Measurements from ENCODE around the gene CTNNA2.

The CTNNA2 gene

DNA sequence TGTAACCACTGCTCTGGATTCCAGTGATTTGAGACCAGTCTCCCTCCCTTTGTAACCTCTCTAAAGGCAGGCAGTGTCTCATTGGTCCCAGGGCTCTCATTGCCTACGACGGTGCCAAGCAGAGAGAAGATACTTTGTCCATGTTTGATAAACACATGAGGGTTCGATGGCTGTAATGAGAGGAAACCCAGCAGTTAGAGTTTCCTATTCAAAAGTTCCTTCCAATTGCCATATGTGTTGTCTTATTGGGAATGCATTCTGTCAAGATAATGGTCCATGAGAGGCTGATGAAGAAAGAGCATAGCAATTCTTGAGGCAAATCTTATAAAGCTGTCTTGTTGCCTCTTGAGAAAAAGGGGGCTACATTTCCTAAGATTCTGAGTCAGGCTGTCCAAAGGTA, 499.2 kb downstream of the CTNNA2 start:
- Histone ChIP-seq H2AK5ac (ENCODE audit: low read length, severe bottlenecking) (no peak overlapping the region), H2BK5ac (ENCODE audit: low read depth, low read length, poor library complexity, severe bottlenecking) (no peak overlapping the region), H4K91ac (ENCODE audit: low read length) (no peak overlapping the region), H3K23ac (ENCODE audit: low read length in 2 of 2) (no peak overlapping the region), H3K4ac (ENCODE audit: low read depth in 1 of 2, low read length in 2 of 2) (no peak overlapping the region), H3K79me1 (replicated peaks; ENCODE audit: low read length, poor library complexity, severe bottlenecking) (no peaks in the 10 kb centered on the region), H3K36me3 (ENCODE audit: control insufficient read depth in 1 of 2, insufficient read depth in 2 of 2, low read depth in 1 of 2, low read length in 2 of 2) (no peaks in the 10 kb centered on the region), H3K14ac (ENCODE audit: low read length in 2 of 2) (no peak overlapping the region), H3K18ac (ENCODE audit: low read depth in 1 of 2, low read length in 2 of 2) (no peak overlapping the region), H2BK120ac (ENCODE audit: low read depth, low read length) (no peak overlapping the region), H2BK15ac (ENCODE audit: low read depth, poor library complexity, severe bottlenecking) (no peak overlapping the region), H3K27me3 (ENCODE audit: control insufficient read depth in 1 of 2, insufficient read depth in 1 of 2, low read length in 2 of 2) (no peaks in the 10 kb centered on the region), H3K9ac (ENCODE audit: low read length) (no peak overlapping the region), H3K9me3 (ENCODE audit: control insufficient read depth, low read length) (no peaks in the 10 kb centered on the region), H3K27ac (ENCODE audit: low read length, poor library complexity, severe bottlenecking) (no peak overlapping the region), H2AFZ (ENCODE audit: low read depth, low read length) (no peak overlapping the region), H2BK12ac (ENCODE audit: low read length in 2 of 2) (no peak overlapping the region), H3K4me2 (ENCODE audit: low read length, poor library complexity, severe bottlenecking) (no peak overlapping the region), H3K4me1 (ENCODE audit: control insufficient read depth, insufficient read depth, low read depth, low read length) (no peaks in the 10 kb centered on the region), H4K8ac (ENCODE audit: low read length) (no peak overlapping the region), H3K4me3 (ENCODE audit: insufficient read depth in 1 of 2, low read depth in 1 of 2, low read length in 2 of 2) (no peak overlapping the region)
- WGBS = 89% methylated on average over 3 of the region's 3 CpGs
- no peak for DNase-seq

- Histone ChIP-seq H3K4me1 (ENCODE audit: control insufficient read depth, insufficient read depth, low read depth, low read length) (no peaks in the 10 kb centered on the region), H2BK12ac (ENCODE audit: low read length in 2 of 2) (no peak overlapping the region), H3K27ac (ENCODE audit: low read length, poor library complexity, severe bottlenecking) (no peak overlapping the region), H2BK120ac (ENCODE audit: low read depth, low read length) (no peak overlapping the region), H3K79me1 (replicated peaks; ENCODE audit: low read length, poor library complexity, severe bottlenecking) (no peaks in the 10 kb centered on the region), H4K8ac (ENCODE audit: low read length) (no peak overlapping the region), H2AFZ (ENCODE audit: low read depth, low read length) (no peak overlapping the region), H3K4ac (ENCODE audit: low read depth in 1 of 2, low read length in 2 of 2) (no peak overlapping the region), H3K14ac (ENCODE audit: low read length in 2 of 2) (no peak overlapping the region), H3K36me3 (ENCODE audit: control insufficient read depth in 1 of 2, insufficient read depth in 2 of 2, low read depth in 1 of 2, low read length in 2 of 2) (no peaks in the 10 kb centered on the region), H4K91ac (ENCODE audit: low read length) (no peak overlapping the region), H3K4me2 (ENCODE audit: low read length, poor library complexity, severe bottlenecking) (no peak overlapping the region), H3K23ac (ENCODE audit: low read length in 2 of 2) (no peak overlapping the region), H2AK5ac (ENCODE audit: low read length, severe bottlenecking) (no peak overlapping the region), H3K9me3 (ENCODE audit: control insufficient read depth, low read length) (no peaks in the 10 kb centered on the region), H2BK15ac (ENCODE audit: low read depth, poor library complexity, severe bottlenecking) (no peak overlapping the region), H3K27me3 (ENCODE audit: control insufficient read depth in 1 of 2, insufficient read depth in 1 of 2, low read length in 2 of 2) (no peaks in the 10 kb centered on the region), H3K4me3 (ENCODE audit: insufficient read depth in 1 of 2, low read depth in 1 of 2, low read length in 2 of 2) (no peak overlapping the region), H3K9ac (ENCODE audit: low read length) (no peak overlapping the region), H3K18ac (ENCODE audit: low read depth in 1 of 2, low read length in 2 of 2) (no peak overlapping the region), H2BK5ac (ENCODE audit: low read depth, low read length, poor library complexity, severe bottlenecking) (no peak overlapping the region)
- no peak for DNase-seq
These were observed 501.8 kb downstream of the CTNNA2 start for GRCh38 chr2:80014637-80015036.

GRCh38 chr2:80016171-80016570, 503.3 kb downstream of the CTNNA2 start:
- Histone ChIP-seq H4K91ac (ENCODE audit: low read length) (no peak overlapping the region), H3K27me3 (ENCODE audit: control insufficient read depth in 1 of 2, insufficient read depth in 1 of 2, low read length in 2 of 2) (no peaks in the 10 kb centered on the region), H2BK12ac (ENCODE audit: low read length in 2 of 2) (no peak overlapping the region), H3K4me2 (ENCODE audit: low read length, poor library complexity, severe bottlenecking) (no peak overlapping the region), H3K18ac (ENCODE audit: low read depth in 1 of 2, low read length in 2 of 2) (no peak overlapping the region), H3K36me3 (ENCODE audit: control insufficient read depth in 1 of 2, insufficient read depth in 2 of 2, low read depth in 1 of 2, low read length in 2 of 2) (no peaks in the 10 kb centered on the region), H4K8ac (ENCODE audit: low read length) (no peak overlapping the region), H3K9me3 (ENCODE audit: control insufficient read depth, low read length) (no peaks in the 10 kb centered on the region), H2AK5ac (ENCODE audit: low read length, severe bottlenecking) (no peak overlapping the region), H3K4ac (ENCODE audit: low read depth in 1 of 2, low read length in 2 of 2) (no peak overlapping the region), H3K14ac (ENCODE audit: low read length in 2 of 2) (no peak overlapping the region), H2AFZ (ENCODE audit: low read depth, low read length) (no peak overlapping the region), H3K4me1 (ENCODE audit: control insufficient read depth, insufficient read depth, low read depth, low read length) (no peaks in the 10 kb centered on the region), H2BK5ac (ENCODE audit: low read depth, low read length, poor library complexity, severe bottlenecking) (no peak overlapping the region), H2BK15ac (ENCODE audit: low read depth, poor library complexity, severe bottlenecking) (no peak overlapping the region), H3K79me1 (replicated peaks; ENCODE audit: low read length, poor library complexity, severe bottlenecking) (no peaks in the 10 kb centered on the region), H3K23ac (ENCODE audit: low read length in 2 of 2) (no peak overlapping the region), H3K4me3 (ENCODE audit: insufficient read depth in 1 of 2, low read depth in 1 of 2, low read length in 2 of 2) (no peak overlapping the region), H2BK120ac (ENCODE audit: low read depth, low read length) (no peak overlapping the region), H3K9ac (ENCODE audit: low read length) (no peak overlapping the region), H3K27ac (ENCODE audit: low read length, poor library complexity, severe bottlenecking) (no peak overlapping the region)
- 86% methylated on average over 4 of the region's 5 CpGs for WGBS
- DNase-seq = no peak

GRCh38 chr2:80019571-80020460, 507.0 kb downstream of the CTNNA2 start:
- DNase-seq = no peak
- Histone ChIP-seq H3K4me3 (ENCODE audit: insufficient read depth in 1 of 2, low read depth in 1 of 2, low read length in 2 of 2) (no peak overlapping the region), H2BK12ac (ENCODE audit: low read length in 2 of 2) (no peak overlapping the region), H3K9ac (ENCODE audit: low read length) (no peak overlapping the region), H3K27me3 (ENCODE audit: control insufficient read depth in 1 of 2, insufficient read depth in 1 of 2, low read length in 2 of 2) (no peaks in the 10 kb centered on the region), H2AFZ (ENCODE audit: low read depth, low read length) (no peak overlapping the region), H2BK15ac (ENCODE audit: low read depth, poor library complexity, severe bottlenecking) (no peak overlapping the region), H3K23ac (ENCODE audit: low read length in 2 of 2) (no peak overlapping the region), H2AK5ac (ENCODE audit: low read length, severe bottlenecking) (no peak overlapping the region), H4K91ac (ENCODE audit: low read length) (no peak overlapping the region), H3K18ac (ENCODE audit: low read depth in 1 of 2, low read length in 2 of 2) (no peak overlapping the region), H3K4me2 (ENCODE audit: low read length, poor library complexity, severe bottlenecking) (no peak overlapping the region), H3K79me1 (replicated peaks; ENCODE audit: low read length, poor library complexity, severe bottlenecking) (no peaks in the 10 kb centered on the region), H2BK5ac (ENCODE audit: low read depth, low read length, poor library complexity, severe bottlenecking) (no peak overlapping the region), H3K27ac (ENCODE audit: low read length, poor library complexity, severe bottlenecking) (no peak overlapping the region), H3K36me3 (ENCODE audit: control insufficient read depth in 1 of 2, insufficient read depth in 2 of 2, low read depth in 1 of 2, low read length in 2 of 2) (no peaks in the 10 kb centered on the region), H3K4ac (ENCODE audit: low read depth in 1 of 2, low read length in 2 of 2) (no peak overlapping the region), H3K9me3 (ENCODE audit: control insufficient read depth, low read length) (no peaks in the 10 kb centered on the region), H3K14ac (ENCODE audit: low read length in 2 of 2) (no peak overlapping the region), H4K8ac (ENCODE audit: low read length) (no peak overlapping the region), H3K4me1 (ENCODE audit: control insufficient read depth, insufficient read depth, low read depth, low read length) (no peaks in the 10 kb centered on the region), H2BK120ac (ENCODE audit: low read depth, low read length) (no peak overlapping the region)
- 91% methylated on average over 2 of the region's 6 CpGs for WGBS
